ENCODE data around the gene UBTD2. TPM values are rescaled to one million over a fixed set of nuclear protein-coding genes. Genes with fewer than 3 reads are reported as not detected.
"Not testable (repeated sequence)": the region's sequence is repeated elsewhere in the genome, so short reads cannot be mapped to it uniquely, and the experiment has no call there.

Gene UBTD2
- polyA plus RNA-seq, 1 donor from 2014 or later = 89.9 TPM

DNA sequence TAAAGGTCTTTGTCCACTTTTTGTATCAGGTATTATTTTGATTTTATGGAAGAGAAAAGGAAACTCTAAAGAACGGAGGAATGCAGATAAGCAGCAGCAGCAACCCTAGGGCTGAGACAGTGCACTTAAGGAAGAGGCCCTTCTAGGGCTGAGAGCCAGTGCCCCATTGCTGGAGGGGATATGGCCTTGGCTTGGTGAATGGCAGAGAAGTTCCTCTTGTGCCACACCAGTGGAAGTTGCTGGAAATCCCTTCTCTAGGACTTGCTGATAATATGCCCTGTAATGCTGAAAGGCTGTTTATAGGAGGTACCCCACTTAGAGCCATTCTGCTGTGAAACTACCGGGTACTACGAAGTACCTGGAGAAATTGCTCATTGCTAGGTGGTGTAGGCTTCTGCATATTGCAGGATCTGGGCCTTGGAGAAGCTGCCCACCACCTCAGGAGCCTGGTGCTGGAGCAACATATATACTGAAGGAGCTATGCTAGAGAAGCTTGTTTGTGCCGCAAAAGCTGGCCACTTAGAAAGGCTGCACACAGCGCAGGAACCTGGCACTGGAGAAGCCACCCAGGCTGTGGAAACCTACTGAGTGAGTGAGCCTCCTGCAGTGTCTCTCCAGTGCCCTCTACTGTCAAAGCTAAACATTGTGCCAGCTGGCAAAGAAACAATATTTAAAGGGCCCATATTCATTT, 9.6 kb upstream of the UBTD2 start:
- H3K27ac ChIP-seq (ENCODE audit: low read length) = no peak overlapping the region
- H3K4me3 ChIP-seq (ENCODE audit: low read length) = no peak overlapping the region

DNA sequence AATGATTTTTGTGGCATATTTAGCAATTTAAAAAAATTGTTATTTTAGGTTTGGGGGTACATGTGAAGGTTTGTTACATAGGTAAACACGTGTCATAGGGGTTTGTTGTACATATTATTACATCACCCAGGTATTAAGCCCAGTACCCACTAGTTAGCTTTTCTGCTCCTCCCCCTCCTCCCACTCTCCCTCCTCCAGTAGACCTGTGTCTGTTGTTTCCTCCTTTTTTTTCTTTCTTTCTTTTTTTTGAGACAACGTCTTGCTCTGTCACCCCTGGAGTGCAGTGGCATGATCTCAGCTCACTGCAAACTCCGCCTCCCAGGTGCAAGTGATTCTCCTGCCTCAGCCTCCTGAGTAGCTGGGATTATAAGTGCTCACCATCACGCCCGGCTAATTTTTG, 8.3 kb upstream of the UBTD2 start:
- not testable (repeated sequence) for H4K20me1 ChIP-seq (ENCODE audit: insufficient read depth); H3K9me3 ChIP-seq (ENCODE audit: low read length); H3K4me2 ChIP-seq (ENCODE audit: low read length); H3K9me2 ChIP-seq (ENCODE audit: insufficient read depth, low read length); H3K79me2 ChIP-seq (replicated peaks; ENCODE audit: insufficient read depth, low read length); H2AFZ ChIP-seq (ENCODE audit: low read depth, low read length); H3K4me3 ChIP-seq (ENCODE audit: low read length); H3K27me3 ChIP-seq (ENCODE audit: insufficient read depth, low read depth, low read length); H3K36me3 ChIP-seq (ENCODE audit: insufficient read depth, low read length); H3F3A ChIP-seq (ENCODE audit: insufficient read depth, low read length, poor library complexity, severe bottlenecking); H3K9ac ChIP-seq (ENCODE audit: low read length); H3K27ac ChIP-seq (ENCODE audit: low read length)

More for the DNA sequence above, 9.6 kb upstream of the UBTD2 start:
- Histone ChIP-seq H3K9ac (ENCODE audit: low read length) (no peak overlapping the region), H3K4me2 (ENCODE audit: low read length) (no peak overlapping the region), H4K20me1 (ENCODE audit: insufficient read depth) (no peaks in the 10 kb centered on the region), H3K27me3 (ENCODE audit: insufficient read depth, low read depth, low read length) (no peaks in the 10 kb centered on the region), H3F3A (ENCODE audit: insufficient read depth, low read length, poor library complexity, severe bottlenecking) (no peaks in the 10 kb centered on the region), H3K9me3 (ENCODE audit: low read length) (no peaks in the 10 kb centered on the region), H3K9me2 (ENCODE audit: insufficient read depth, low read length) (no peaks in the 10 kb centered on the region), H2AFZ (ENCODE audit: low read depth, low read length) (no peak overlapping the region), H3K79me2 (replicated peaks; ENCODE audit: insufficient read depth, low read length) (no peaks in the 10 kb centered on the region), H3K36me3 (ENCODE audit: insufficient read depth, low read length) (no peaks in the 10 kb centered on the region)
- TF ChIP-seq EZH2 (IDR thresholded peaks at IDR 0.05; ENCODE audit: borderline replicate concordance, insufficient read depth, low read length, poor library complexity, severe bottlenecking) (no peak), TAF1 (IDR thresholded peaks at IDR 0.05; ENCODE audit: low read depth) (no peak), EP300 (conservative IDR thresholded peaks at IDR 0.05; ENCODE audit: poor library complexity, severe bottlenecking) (no peak), MXI1 (conservative IDR thresholded peaks at IDR 0.05; ENCODE audit: poor library complexity, severe bottlenecking) (no peak), RAD21 (conservative IDR thresholded peaks at IDR 0.05) (peak; percentile 84), POLR2AphosphoS5 (IDR thresholded peaks at IDR 0.05) (no peak), SMC3 (conservative IDR thresholded peaks at IDR 0.05; ENCODE audit: poor library complexity) (peak; percentile 80)
- TF ChIP-seq, protein P1, sequence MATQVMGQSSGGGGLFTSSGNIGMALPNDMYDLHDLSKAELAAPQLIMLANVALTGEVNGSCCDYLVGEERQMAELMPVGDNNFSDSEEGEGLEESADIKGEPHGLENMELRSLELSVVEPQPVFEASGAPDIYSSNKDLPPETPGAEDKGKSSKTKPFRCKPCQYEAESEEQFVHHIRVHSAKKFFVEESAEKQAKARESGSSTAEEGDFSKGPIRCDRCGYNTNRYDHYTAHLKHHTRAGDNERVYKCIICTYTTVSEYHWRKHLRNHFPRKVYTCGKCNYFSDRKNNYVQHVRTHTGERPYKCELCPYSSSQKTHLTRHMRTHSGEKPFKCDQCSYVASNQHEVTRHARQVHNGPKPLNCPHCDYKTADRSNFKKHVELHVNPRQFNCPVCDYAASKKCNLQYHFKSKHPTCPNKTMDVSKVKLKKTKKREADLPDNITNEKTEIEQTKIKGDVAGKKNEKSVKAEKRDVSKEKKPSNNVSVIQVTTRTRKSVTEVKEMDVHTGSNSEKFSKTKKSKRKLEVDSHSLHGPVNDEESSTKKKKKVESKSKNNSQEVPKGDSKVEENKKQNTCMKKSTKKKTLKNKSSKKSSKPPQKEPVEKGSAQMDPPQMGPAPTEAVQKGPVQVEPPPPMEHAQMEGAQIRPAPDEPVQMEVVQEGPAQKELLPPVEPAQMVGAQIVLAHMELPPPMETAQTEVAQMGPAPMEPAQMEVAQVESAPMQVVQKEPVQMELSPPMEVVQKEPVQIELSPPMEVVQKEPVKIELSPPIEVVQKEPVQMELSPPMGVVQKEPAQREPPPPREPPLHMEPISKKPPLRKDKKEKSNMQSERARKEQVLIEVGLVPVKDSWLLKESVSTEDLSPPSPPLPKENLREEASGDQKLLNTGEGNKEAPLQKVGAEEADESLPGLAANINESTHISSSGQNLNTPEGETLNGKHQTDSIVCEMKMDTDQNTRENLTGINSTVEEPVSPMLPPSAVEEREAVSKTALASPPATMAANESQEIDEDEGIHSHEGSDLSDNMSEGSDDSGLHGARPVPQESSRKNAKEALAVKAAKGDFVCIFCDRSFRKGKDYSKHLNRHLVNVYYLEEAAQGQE (IDR thresholded peaks at IDR 0.05; ENCODE audit: borderline replicate concordance) = no peak
- TF ChIP-seq, protein P2, sequence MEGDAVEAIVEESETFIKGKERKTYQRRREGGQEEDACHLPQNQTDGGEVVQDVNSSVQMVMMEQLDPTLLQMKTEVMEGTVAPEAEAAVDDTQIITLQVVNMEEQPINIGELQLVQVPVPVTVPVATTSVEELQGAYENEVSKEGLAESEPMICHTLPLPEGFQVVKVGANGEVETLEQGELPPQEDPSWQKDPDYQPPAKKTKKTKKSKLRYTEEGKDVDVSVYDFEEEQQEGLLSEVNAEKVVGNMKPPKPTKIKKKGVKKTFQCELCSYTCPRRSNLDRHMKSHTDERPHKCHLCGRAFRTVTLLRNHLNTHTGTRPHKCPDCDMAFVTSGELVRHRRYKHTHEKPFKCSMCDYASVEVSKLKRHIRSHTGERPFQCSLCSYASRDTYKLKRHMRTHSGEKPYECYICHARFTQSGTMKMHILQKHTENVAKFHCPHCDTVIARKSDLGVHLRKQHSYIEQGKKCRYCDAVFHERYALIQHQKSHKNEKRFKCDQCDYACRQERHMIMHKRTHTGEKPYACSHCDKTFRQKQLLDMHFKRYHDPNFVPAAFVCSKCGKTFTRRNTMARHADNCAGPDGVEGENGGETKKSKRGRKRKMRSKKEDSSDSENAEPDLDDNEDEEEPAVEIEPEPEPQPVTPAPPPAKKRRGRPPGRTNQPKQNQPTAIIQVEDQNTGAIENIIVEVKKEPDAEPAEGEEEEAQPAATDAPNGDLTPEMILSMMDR (IDR thresholded peaks at IDR 0.05; ENCODE audit: poor library complexity, severe bottlenecking) = peak; percentile 87
